Activated CD4-positive, alpha-beta T cell treated with anti-CD3 and anti-CD28 coated beads, Interleukin-2, amount 10 ng/mL, durations not matched to agents 7 days and 5 days (primary cell): ENCODE data around the gene ZCCHC14. TPM values are rescaled to one million over a fixed set of nuclear protein-coding genes. Genes with fewer than 3 reads are reported as not detected.
"Not testable (repeated sequence)": the region's sequence is repeated elsewhere in the genome, so short reads cannot be mapped to it uniquely, and the experiment has no call there.

ENCODE experiments used
- CTCF ChIA-PET: fragments of 350-600 bp; sonication (Branson Sonifier 250); formaldehyde crosslinking; loops from one replicate; lab custom pipeline; 2021; ENCODE audit warnings: antibody characterized with exemption; lab: Charles Lee
- POLR2A ChIA-PET: fragments of 350-600 bp; sonication (Branson Sonifier 250); formaldehyde crosslinking; loops from one replicate; lab custom pipeline; 2021; ENCODE audit warnings: antibody characterized with exemption; lab: Charles Lee
- DNase-seq: peaks from one replicate; pipeline ENCODE4 v3.0.0-alpha.2; 2020
- H3K27ac Mint-ChIP-seq: one replicate; pipeline ENCODE4 v1.8.0; 2021; ENCODE audit warnings: mild to moderate bottlenecking, moderate library complexity, mixed read lengths
- H3K27me3 Mint-ChIP-seq: one replicate; pipeline ENCODE4 v1.8.0; 2021; ENCODE audit warnings: mixed read lengths
- H3K36me3 Mint-ChIP-seq: one replicate; pipeline ENCODE4 v1.8.0; 2021; ENCODE audit warnings: low read depth, mixed read lengths
- H3K4me1 Mint-ChIP-seq: one replicate; pipeline ENCODE4 v1.8.0; 2021; ENCODE audit warnings: mixed read lengths
- H3K4me3 Mint-ChIP-seq: one replicate; pipeline ENCODE4 v1.8.0; 2021; ENCODE audit warnings: mild to moderate bottlenecking, moderate library complexity, mixed read lengths
- H3K9me3 Mint-ChIP-seq: one replicate; pipeline ENCODE4 v1.8.0; 2021; ENCODE audit warnings: mixed read lengths
- total RNA-seq, 2 experiments: library from RNA; stranded (reverse); gene quantifications; one replicate each; pipeline ENCODE4 v1.2.3, GENCODE V29; 2021

ZCCHC14 gene
- total RNA-seq, 2 experiments from 2014 or later: 7.6 to 7.9 TPM

- Mint-ChIP-seq H3K4me3 (peak overlapping the region; percentile 83), H3K27me3 (no peaks in the 10 kb centered on the region), H3K4me1 (peaks cover 61% of the 10 kb centered on the region), H3K27ac (peak overlapping the region; percentile 97), H3K36me3 (peaks cover 19% of the 10 kb centered on the region), H3K9me3 (no peaks in the 10 kb centered on the region)
- ChIA-PET CTCF (no interaction called here), POLR2A (interaction anchor here (0.6 kb wide), 1 partner anchor 1212 kb away, joined by 4 read pairs; no protein-coding TSS in a partner anchor)
- DNase-seq: no peak
Measured at GRCh38 chr16:87391324-87391949, 101.4 kb downstream of the ZCCHC14 start.

GRCh38 chr16:87390641-87391323 lies 102.0 kb downstream of the ZCCHC14 start:
- CTCF ChIA-PET: no interaction called here
- peak overlapping the region; percentile 97 for H3K27ac Mint-ChIP-seq
- H3K4me3 Mint-ChIP-seq: peak overlapping the region; percentile 83
- POLR2A ChIA-PET: interaction anchor here (0.6 kb wide), 1 partner anchor 1213 kb away, joined by 4 read pairs; no protein-coding TSS in a partner anchor
- peaks cover 19% of the 10 kb centered on the region for H3K36me3 Mint-ChIP-seq
- no peaks in the 10 kb centered on the region for H3K27me3 Mint-ChIP-seq
- H3K4me1 Mint-ChIP-seq: peaks cover 64% of the 10 kb centered on the region
- no peak for DNase-seq
- no peaks in the 10 kb centered on the region for H3K9me3 Mint-ChIP-seq

GRCh38 chr16:87389914-87390313 lies 102.9 kb downstream of the ZCCHC14 start:
- H3K4me1 Mint-ChIP-seq: peaks cover 62% of the 10 kb centered on the region
- H3K4me3 Mint-ChIP-seq, POLR2A ChIA-PET, H3K9me3 Mint-ChIP-seq, H3K27me3 Mint-ChIP-seq, CTCF ChIA-PET, DNase-seq: not testable (repeated sequence)
- H3K36me3 Mint-ChIP-seq: peaks cover 14% of the 10 kb centered on the region
- peak overlapping the region; percentile 77 for H3K27ac Mint-ChIP-seq

- Mint-ChIP-seq H3K27ac (peak overlapping the region; percentile 77), H3K36me3 (peaks cover 9% of the 10 kb centered on the region), H3K4me1 (peaks cover 63% of the 10 kb centered on the region), H3K4me3 (no peak overlapping the region), H3K9me3 (no peaks in the 10 kb centered on the region), H3K27me3 (no peaks in the 10 kb centered on the region)
- CTCF ChIA-PET: interaction anchor here (0.9 kb wide), 1 partner anchor 68 kb away, joined by 3 read pairs; no protein-coding TSS in a partner anchor
- POLR2A ChIA-PET: no interaction called here
- no peak for DNase-seq
Measured at GRCh38 chr16:87389245-87389644, 103.6 kb downstream of the ZCCHC14 start.

GRCh38 chr16:87388818-87389134 lies 104.0 kb downstream of the ZCCHC14 start:
- H3K27me3 Mint-ChIP-seq: peaks cover 2% of the 10 kb centered on the region

GRCh38 chr16:87387942-87388817 lies 104.6 kb downstream of the ZCCHC14 start:
- peak; percentile 95 for DNase-seq
- peaks cover 53% of the 10 kb centered on the region for H3K4me1 Mint-ChIP-seq
- no peaks in the 10 kb centered on the region for H3K9me3 Mint-ChIP-seq
- peak overlapping the region; percentile 53 for H3K4me3 Mint-ChIP-seq
- H3K36me3 Mint-ChIP-seq: peaks cover 9% of the 10 kb centered on the region
- POLR2A ChIA-PET: no interaction called here
- peak overlapping the region; percentile 98 for H3K27ac Mint-ChIP-seq
- H3K27me3 Mint-ChIP-seq: peaks cover 2% of the 10 kb centered on the region
- CTCF ChIA-PET: interaction anchor here (0.6 kb wide), 1 partner anchor 248 kb away, joined by 3 read pairs; no protein-coding TSS in a partner anchor

More at GRCh38 chr16:87388818-87389134, 104.0 kb downstream of the ZCCHC14 start:
- Mint-ChIP-seq H3K9me3 (no peaks in the 10 kb centered on the region), H3K36me3 (peaks cover 11% of the 10 kb centered on the region), H3K4me1 (peaks cover 59% of the 10 kb centered on the region), H3K27ac (peak overlapping the region; percentile 98), H3K4me3 (peak overlapping the region; percentile 53)
- no peak for DNase-seq
- CTCF ChIA-PET: interaction anchor here (0.9 kb wide), 1 partner anchor 69 kb away, joined by 3 read pairs; no protein-coding TSS in a partner anchor
- POLR2A ChIA-PET: no interaction called here

- CTCF ChIA-PET: interaction anchor here (1.0 to 4.3 kb wide), 3 partner anchors 9 to 36 kb away, joined by 3 to 21 read pairs (median 4); no protein-coding TSS in a partner anchor
- DNase-seq, H3K27me3 Mint-ChIP-seq, H3K9me3 Mint-ChIP-seq, POLR2A ChIA-PET: not testable (repeated sequence)
- Mint-ChIP-seq H3K4me3 (peak overlapping the region; percentile 88), H3K36me3 (peaks cover 13% of the 10 kb centered on the region), H3K27ac (peak overlapping the region; percentile 97), H3K4me1 (peaks cover 68% of the 10 kb centered on the region)
Measured at GRCh38 chr16:87384875-87385167, 108.0 kb downstream of the ZCCHC14 start.

GRCh38 chr16:87384162-87384874 lies 108.5 kb downstream of the ZCCHC14 start:
- POLR2A ChIA-PET: interaction anchor here (0.8 kb wide), 1 partner anchor 16 kb away, joined by 8 read pairs; no protein-coding TSS in a partner anchor
- H3K4me3 Mint-ChIP-seq: peak overlapping the region; percentile 88
- peaks cover 2% of the 10 kb centered on the region for H3K27me3 Mint-ChIP-seq
- H3K4me1 Mint-ChIP-seq: peaks cover 63% of the 10 kb centered on the region
- H3K27ac Mint-ChIP-seq: peak overlapping the region; percentile 97
- H3K9me3 Mint-ChIP-seq: no peaks in the 10 kb centered on the region
- DNase-seq: no peak
- CTCF ChIA-PET: interaction anchor here (1.0 to 4.3 kb wide), 7 partner anchors 10 to 394 kb away, joined by 3 to 21 read pairs (median 4); partner anchors contain the start of gene C16orf95
- peaks cover 13% of the 10 kb centered on the region for H3K36me3 Mint-ChIP-seq

- H3K36me3 Mint-ChIP-seq: peaks cover 17% of the 10 kb centered on the region
- peaks cover 62% of the 10 kb centered on the region for H3K4me1 Mint-ChIP-seq
- peaks cover 2% of the 10 kb centered on the region for H3K27me3 Mint-ChIP-seq
- peak; percentile 87 for DNase-seq
- H3K9me3 Mint-ChIP-seq: no peaks in the 10 kb centered on the region
- H3K27ac Mint-ChIP-seq: peak within 1 kb of the TSS; percentile 97
- POLR2A ChIA-PET: interaction anchor here (0.6 to 0.9 kb wide), 4 partner anchors 16 to 140 kb away, joined by 3 to 8 read pairs (median 3); partner anchors contain the start of gene C16orf95
- CTCF ChIA-PET: interaction anchor here (1.0 to 4.3 kb wide), 6 partner anchors 10 to 395 kb away, joined by 3 to 21 read pairs (median 4); partner anchors contain the start of gene C16orf95
- H3K4me3 Mint-ChIP-seq: peak within 1 kb of the TSS; percentile 88
Measured at GRCh38 chr16:87383505-87384161, 109.2 kb downstream of the ZCCHC14 start, which contains the start of gene FBXO31. TSS of gene FBXO31 (minus strand) at chr16:87383776. CDS start at chr16:87383744, 32 bp downstream.

GRCh38 chr16:87382023-87382785 lies 110.6 kb downstream of the ZCCHC14 start:
- DNase-seq: no peak
- CTCF ChIA-PET: interaction anchor here (4.3 kb wide), 1 partner anchor 12 kb away, joined by 21 read pairs; no protein-coding TSS in a partner anchor

GRCh38 chr16:87380881-87381280 lies 111.9 kb downstream of the ZCCHC14 start:
- Mint-ChIP-seq H3K9me3 (no peaks in the 10 kb centered on the region), H3K36me3 (peaks cover 15% of the 10 kb centered on the region), H3K27ac (peak overlapping the region; percentile 79), H3K4me1 (peaks cover 47% of the 10 kb centered on the region), H3K4me3 (peak overlapping the region; percentile 77), H3K27me3 (peaks cover 2% of the 10 kb centered on the region)
- ChIA-PET POLR2A (no interaction called here), CTCF (interaction anchor here (0.6 kb wide), 1 partner anchor 24 kb away, joined by 3 read pairs; no protein-coding TSS in a partner anchor)
- no peak for DNase-seq

More at GRCh38 chr16:87382023-87382785, 110.6 kb downstream of the ZCCHC14 start:
- peaks cover 18% of the 10 kb centered on the region for H3K36me3 Mint-ChIP-seq
- peak overlapping the region; percentile 77 for H3K4me3 Mint-ChIP-seq
- H3K27me3 Mint-ChIP-seq: peaks cover 2% of the 10 kb centered on the region
- H3K27ac Mint-ChIP-seq: peak overlapping the region; percentile 94
- POLR2A ChIA-PET: no interaction called here
- H3K9me3 Mint-ChIP-seq: no peaks in the 10 kb centered on the region
- peaks cover 48% of the 10 kb centered on the region for H3K4me1 Mint-ChIP-seq
